Measurements from ENCODE around the gene NTSR1. TPM values are rescaled to one million over a fixed set of nuclear protein-coding genes. Genes with fewer than 3 reads are reported as not detected.

Gene NTSR1
- total RNA-seq, 4 donors from 2014 or later: 0.06 to 0.09 TPM; not detected in 2

- H3K4me3 ChIP-seq: no peak overlapping the region
- TF ChIP-seq CTCF (IDR thresholded peaks at IDR 0.05) (no peak), POLR2A (IDR thresholded peaks at IDR 0.05) (no peak)
- DNase-seq: no peak
- no peaks in the 10 kb centered on the region for H3K36me3 ChIP-seq
- H3K27me3 ChIP-seq: peaks cover 0 to 69% (median 0%) of the 10 kb centered on the region in 4 donors
- H3K9me3 ChIP-seq: no peaks in the 10 kb centered on the region
- 85% methylated on average over 4 of the region's 11 CpGs; no CpG with 5 or more reads in 1 of the 2 donors for WGBS, 2 donors
- no peak overlapping the region for H3K27ac ChIP-seq
- peaks cover 0 to 27% (median 0%) of the 10 kb centered on the region in 3 donors for H3K4me1 ChIP-seq
- intact Hi-C loops (cut with DNase I): no loop called here
Observed at GRCh38 chr20:62753626-62754025, 45.0 kb downstream of the NTSR1 start.

GRCh38 chr20:62754122-62754990 lies 45.7 kb downstream of the NTSR1 start:
- 61 to 81% methylated on average over 4 to 5 of the region's 31 CpGs for WGBS, 2 donors
- intact Hi-C loops (cut with DNase I): no loop called here
- no peak overlapping the region for H3K4me3 ChIP-seq
- no peak for DNase-seq
- H3K27me3 ChIP-seq: peaks cover 0 to 77% (median 0%) of the 10 kb centered on the region in 4 donors
- H3K36me3 ChIP-seq: no peaks in the 10 kb centered on the region
- H3K27ac ChIP-seq: no peak overlapping the region
- no peaks in the 10 kb centered on the region for H3K9me3 ChIP-seq
- peaks cover 0 to 27% (median 0%) of the 10 kb centered on the region in 3 donors for H3K4me1 ChIP-seq
- TF ChIP-seq POLR2A (IDR thresholded peaks at IDR 0.05) (no peak), CTCF (IDR thresholded peaks at IDR 0.05) (no peak)

- intact Hi-C loops (cut with DNase I): no loop called here
- TF ChIP-seq CTCF (IDR thresholded peaks at IDR 0.05) (no peak), POLR2A (IDR thresholded peaks at IDR 0.05) (no peak)
- 50 to 75% methylated on average over 1 of the region's 1 CpG for WGBS, 2 donors
- Histone ChIP-seq H3K36me3 (no peaks in the 10 kb centered on the region), H3K27ac (no peak overlapping the region), H3K27me3 (peaks cover 0 to 74% (median 0%) of the 10 kb centered on the region in 4 donors), H3K4me3 (no peak overlapping the region), H3K4me1 (peaks cover 0 to 27% (median 0%) of the 10 kb centered on the region in 3 donors), H3K9me3 (no peaks in the 10 kb centered on the region)
- DNase-seq: no peak
Observed at GRCh38 chr20:62754991-62755356, 46.3 kb downstream of the NTSR1 start.

- 28 to 61% methylated on average over 4 to 8 of the region's 10 CpGs for WGBS, 2 donors
- Histone ChIP-seq H3K9me3 (no peaks in the 10 kb centered on the region), H3K36me3 (no peaks in the 10 kb centered on the region), H3K4me1 (peaks cover 0 to 34% (median 3%) of the 10 kb centered on the region in 3 donors), H3K27ac (no peak overlapping the region), H3K27me3 (peaks cover 0 to 85% (median 0%) of the 10 kb centered on the region in 4 donors), H3K4me3 (no peak overlapping the region)
- intact Hi-C loops (cut with DNase I): no loop called here
- TF ChIP-seq POLR2A (IDR thresholded peaks at IDR 0.05): no peak
- no peak for TF ChIP-seq CTCF (IDR thresholded peaks at IDR 0.05)
- DNase-seq: no peak
Observed at GRCh38 chr20:62755817-62756724, 47.4 kb downstream of the NTSR1 start.
